Natural killer cell (primary cell): ENCODE results near the gene SPECC1. TPM values are rescaled to one million over a fixed set of nuclear protein-coding genes. Genes with fewer than 3 reads are reported as not detected.

ENCODE experiments used
- ATAC-seq, 3 donors: fragments of 150-1000 bp in 2 of 3; fragments of 200-7000 bp in 1 of 3; cut with Tn5 transposase; 1 replicate in 1 of 3; 2 replicates in 2 of 3; pipeline ENCODE4 v1.10.0; 2021; ENCODE audit warnings: mild to moderate bottlenecking in 2 of 3, moderate library complexity in 2 of 3
- DNase-seq, 2 donors: peaks; one replicate each; pipeline versions ENCODE4 v3.0.0 to v3.0.0-alpha.2; 2013 to 2021; ENCODE audit warnings: mixed read lengths in 1 of 2
- H3K27ac ChIP-seq: one replicate; pipeline ENCODE4 v1.5.1; 2013; ENCODE audit warnings: mild to moderate bottlenecking, low read length
- H3K27me3 ChIP-seq: one replicate; pipeline ENCODE4 v1.6.1; 2013; ENCODE audit warnings: low read length; ENCODE audit not compliant: control insufficient read depth, insufficient read depth
- H3K36me3 ChIP-seq: one replicate; pipeline ENCODE4 v1.6.1; 2013; ENCODE audit warnings: low read length; ENCODE audit not compliant: control insufficient read depth, insufficient read depth
- H3K4me1 ChIP-seq: one replicate; pipeline ENCODE4 v1.6.1; 2013; ENCODE audit warnings: low read length; ENCODE audit not compliant: control insufficient read depth, insufficient read depth
- H3K4me3 ChIP-seq: one replicate; pipeline ENCODE4 v1.5.1; 2013; ENCODE audit warnings: low read length
- H3K9me3 ChIP-seq: one replicate; pipeline ENCODE4 v1.6.1; 2013; ENCODE audit warnings: low read length; ENCODE audit not compliant: control insufficient read depth, insufficient read depth
- H3K27ac Mint-ChIP-seq, 2 donors: one replicate each; pipeline ENCODE4 v1.8.0; 2022; ENCODE audit warnings: mild to moderate bottlenecking in 2 of 2, mixed read lengths in 2 of 2, moderate library complexity in 1 of 2
- H3K27me3 Mint-ChIP-seq, 2 donors: one replicate each; pipeline ENCODE4 v1.8.0; 2022; ENCODE audit warnings: low read depth in 2 of 2, mixed read lengths in 2 of 2
- H3K36me3 Mint-ChIP-seq: one replicate; pipeline ENCODE4 v1.8.0; 2022; ENCODE audit warnings: mixed read lengths
- H3K4me1 Mint-ChIP-seq, 2 donors: one replicate each; pipeline ENCODE4 v1.8.0; 2022; ENCODE audit warnings: mixed read lengths in 2 of 2
- H3K4me3 Mint-ChIP-seq: one replicate; pipeline ENCODE4 v1.8.0; 2022; ENCODE audit warnings: mild to moderate bottlenecking, moderate library complexity, mixed read lengths
- H3K9me3 Mint-ChIP-seq, 2 donors: one replicate each; pipeline ENCODE4 v1.8.0; 2022; ENCODE audit warnings: mixed read lengths in 2 of 2
- WGBS: methylation state at CpG from one replicate; pipeline ENCODE4 v1.1.7; 2013; ENCODE audit warnings: missing lambda C conversion rate; ENCODE audit not compliant: insufficient coverage; 5-methylcytosine and 5-hydroxymethylcytosine counted together
- intact Hi-C: fragments of 100-400 bp; cut with micrococcal nuclease; formaldehyde crosslinking; loops from one replicate; pipeline ENCODE4 v1.14.2; 2022
- total RNA-seq, 4 donors: library from RNA; stranded (reverse); fragments of 120-200 nt in 1 of 4; gene quantifications; one replicate each; pipeline versions ENCODE4 v1.2.3 to v1.2.4, GENCODE V29; 2013 to 2022
- TF ChIP-seq, protein P1 (sequence below): fragments of 200-600 bp; IDR thresholded peaks from one replicate; pipeline ENCODE4 v1.8.0; 2022; ENCODE audit warnings: antibody characterized with exemption

SPECC1 gene
- total RNA-seq, 3 donors from 2014 or later (not counting 1 experiment from before 2014, with no cell fraction given) = 29.3 to 45.1 (median 37.2) TPM

DNA sequence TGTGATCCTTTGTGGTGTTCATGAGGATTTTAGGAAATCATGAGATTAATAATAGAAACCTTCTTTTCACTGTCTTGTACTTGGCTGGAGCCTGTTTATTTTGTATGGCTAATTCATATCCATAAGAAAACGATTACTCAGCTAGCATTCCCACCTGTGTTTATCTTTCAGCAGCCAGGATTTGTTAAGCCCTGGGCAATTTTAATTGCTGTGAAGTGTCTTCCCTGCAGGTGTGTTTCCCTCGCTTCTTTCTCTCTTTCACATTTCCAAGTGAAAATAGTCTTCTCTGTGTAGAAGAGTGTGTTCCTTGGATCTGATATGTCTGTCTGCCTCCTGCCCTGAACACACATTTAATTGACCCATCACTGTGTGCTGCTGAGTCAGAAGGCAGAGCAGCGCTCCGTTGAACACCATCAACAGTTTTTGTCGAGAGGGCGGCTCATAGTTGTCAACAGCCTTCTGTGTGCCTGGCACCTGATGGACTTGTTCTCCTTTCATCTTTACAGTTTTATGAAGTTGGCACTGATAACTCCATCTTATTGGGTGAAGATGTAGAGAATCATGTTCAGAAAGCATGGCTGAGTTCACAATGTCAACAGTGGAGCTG is 83.2 kb downstream of the SPECC1 start:
- peaks cover 4% of the 10 kb centered on the region for H3K4me1 ChIP-seq
- H3K36me3 Mint-ChIP-seq = no peaks in the 10 kb centered on the region
- no peak overlapping the region for H3K27ac Mint-ChIP-seq
- H3K27ac ChIP-seq = no peak overlapping the region
- peaks cover 31 to 32% of the 10 kb centered on the region in 2 donors for H3K4me1 Mint-ChIP-seq
- DNase-seq (no peak), ATAC-seq (no peak)
- peaks cover 5% of the 10 kb centered on the region for H3K36me3 ChIP-seq
- no peaks in the 10 kb centered on the region for H3K9me3 ChIP-seq
- H3K9me3 Mint-ChIP-seq = no peaks in the 10 kb centered on the region
- H3K27me3 Mint-ChIP-seq = no peaks in the 10 kb centered on the region
- no peaks in the 10 kb centered on the region for H3K27me3 ChIP-seq
- H3K4me3 ChIP-seq = no peak overlapping the region
- TF ChIP-seq, protein P1, sequence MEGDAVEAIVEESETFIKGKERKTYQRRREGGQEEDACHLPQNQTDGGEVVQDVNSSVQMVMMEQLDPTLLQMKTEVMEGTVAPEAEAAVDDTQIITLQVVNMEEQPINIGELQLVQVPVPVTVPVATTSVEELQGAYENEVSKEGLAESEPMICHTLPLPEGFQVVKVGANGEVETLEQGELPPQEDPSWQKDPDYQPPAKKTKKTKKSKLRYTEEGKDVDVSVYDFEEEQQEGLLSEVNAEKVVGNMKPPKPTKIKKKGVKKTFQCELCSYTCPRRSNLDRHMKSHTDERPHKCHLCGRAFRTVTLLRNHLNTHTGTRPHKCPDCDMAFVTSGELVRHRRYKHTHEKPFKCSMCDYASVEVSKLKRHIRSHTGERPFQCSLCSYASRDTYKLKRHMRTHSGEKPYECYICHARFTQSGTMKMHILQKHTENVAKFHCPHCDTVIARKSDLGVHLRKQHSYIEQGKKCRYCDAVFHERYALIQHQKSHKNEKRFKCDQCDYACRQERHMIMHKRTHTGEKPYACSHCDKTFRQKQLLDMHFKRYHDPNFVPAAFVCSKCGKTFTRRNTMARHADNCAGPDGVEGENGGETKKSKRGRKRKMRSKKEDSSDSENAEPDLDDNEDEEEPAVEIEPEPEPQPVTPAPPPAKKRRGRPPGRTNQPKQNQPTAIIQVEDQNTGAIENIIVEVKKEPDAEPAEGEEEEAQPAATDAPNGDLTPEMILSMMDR = no peak
- WGBS = 97% methylated on average over 4 of the region's 6 CpGs
- intact Hi-C loops = no loop called here
- no peak overlapping the region for H3K4me3 Mint-ChIP-seq

DNA sequence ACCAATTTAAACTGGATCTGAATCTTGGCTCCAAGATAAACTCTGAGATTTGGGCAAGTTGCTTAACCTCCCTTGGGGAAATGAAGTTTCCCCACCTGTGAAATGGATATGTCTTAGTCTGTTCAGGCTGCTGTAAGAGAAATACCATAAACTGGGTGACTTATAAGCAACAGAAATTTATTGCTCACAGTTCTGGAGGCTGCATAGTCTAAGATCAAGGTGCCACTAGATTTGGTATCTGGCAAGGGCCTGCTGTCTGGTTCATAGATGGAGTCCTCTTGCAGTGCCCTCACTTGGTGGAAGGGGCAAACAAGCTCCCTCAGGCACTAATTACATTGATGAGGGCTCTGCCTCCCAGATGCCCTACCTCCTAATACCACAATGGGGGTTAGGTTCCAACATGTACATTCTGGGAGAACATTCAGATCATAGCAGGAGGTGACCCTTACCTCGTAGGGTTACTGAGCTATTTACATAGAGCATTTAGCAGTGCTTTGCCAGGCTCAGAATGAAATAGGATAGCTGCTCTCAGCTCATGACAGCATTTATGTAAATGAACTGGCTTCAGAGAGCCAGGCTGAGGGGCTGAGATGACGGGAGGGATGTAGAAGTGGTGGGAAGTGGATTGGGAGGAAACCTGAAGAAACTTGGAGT is 83.9 kb downstream of the SPECC1 start:
- Histone ChIP-seq H3K4me1 (peaks cover 4% of the 10 kb centered on the region), H3K36me3 (peaks cover 11% of the 10 kb centered on the region)
- H3K27ac Mint-ChIP-seq = peak overlapping the region in 1 of 2 donors; percentile 12

DNA sequence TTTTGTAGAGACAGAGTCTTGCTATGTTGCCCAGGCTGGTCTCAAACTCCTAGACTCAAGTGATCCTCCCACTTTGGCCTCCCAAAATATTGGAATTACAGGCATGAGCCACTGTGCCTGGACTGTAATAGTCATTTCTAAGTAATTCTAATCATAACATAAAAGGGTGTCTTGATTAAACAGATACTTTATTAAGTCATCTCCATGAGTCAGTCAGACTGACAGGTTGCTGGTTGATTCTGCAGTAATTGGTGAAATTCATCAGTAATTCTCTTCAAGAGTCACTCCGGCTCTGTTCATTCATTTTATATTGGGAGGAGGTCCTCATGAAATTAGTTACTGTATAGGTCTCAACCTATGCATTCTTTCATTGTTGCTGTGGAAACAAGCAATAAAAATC is 85.6 kb downstream of the SPECC1 start:
- Histone ChIP-seq H3K4me3 (no peak overlapping the region), H3K27me3 (no peaks in the 10 kb centered on the region), H3K9me3 (no peaks in the 10 kb centered on the region), H3K27ac (no peak overlapping the region), H3K4me1 (peaks cover 4% of the 10 kb centered on the region), H3K36me3 (peaks cover 14% of the 10 kb centered on the region)
- intact Hi-C loops = no loop called here
- Mint-ChIP-seq H3K27me3 (no peaks in the 10 kb centered on the region), H3K9me3 (no peaks in the 10 kb centered on the region), H3K4me3 (no peak overlapping the region), H3K36me3 (no peaks in the 10 kb centered on the region), H3K27ac (no peak overlapping the region), H3K4me1 (peaks cover 20 to 27% of the 10 kb centered on the region in 2 donors)
- WGBS = 44% methylated on average over 1 of the region's 1 CpG
- ATAC-seq (no peak), DNase-seq (no peak)
- TF ChIP-seq, protein P1 = no peak

More for the DNA sequence above, 83.9 kb downstream of the SPECC1 start:
- Mint-ChIP-seq H3K36me3 (no peaks in the 10 kb centered on the region), H3K4me1 (peaks cover 26 to 31% of the 10 kb centered on the region in 2 donors), H3K27me3 (no peaks in the 10 kb centered on the region), H3K4me3 (no peak overlapping the region), H3K9me3 (no peaks in the 10 kb centered on the region)
- DNase-seq (no peak), ATAC-seq (no peak)
- Histone ChIP-seq H3K4me3 (no peak overlapping the region), H3K27ac (no peak overlapping the region), H3K27me3 (no peaks in the 10 kb centered on the region), H3K9me3 (no peaks in the 10 kb centered on the region)
- 79% methylated on average over 2 of the region's 2 CpGs for WGBS
- intact Hi-C loops = no loop called here
- TF ChIP-seq, protein P1 = no peak
